Trophoblast cell (in vitro differentiated cells and primary cell): ENCODE results near the gene IFT27.

Experiments used
- DNase-seq, 2 donors: peaks; one replicate each; pipeline ENCODE4 v3.0.0-alpha.2; 2016
- H2AFZ ChIP-seq: 2 replicates; pipeline ENCODE4 v1.6.1; 2013; ENCODE audit warnings: low read length, moderate library complexity, mild to moderate bottlenecking; ENCODE audit not compliant: insufficient read depth, poor library complexity
- H2AK5ac ChIP-seq: 2 replicates; pipeline ENCODE4 v1.6.1; 2013; ENCODE audit warnings: mild to moderate bottlenecking, low read length
- H2BK120ac ChIP-seq: 2 replicates; pipeline ENCODE4 v1.6.1; 2013; ENCODE audit warnings: low read length, mild to moderate bottlenecking, moderate library complexity; ENCODE audit not compliant: insufficient read depth, poor library complexity
- H2BK12ac ChIP-seq: 2 replicates; pipeline ENCODE4 v1.6.1; 2013; ENCODE audit warnings: mild to moderate bottlenecking, low read length, moderate library complexity
- H2BK5ac ChIP-seq: 2 replicates; pipeline ENCODE4 v1.6.1; 2013; ENCODE audit warnings: low read length, low read depth, moderate library complexity, mild to moderate bottlenecking; ENCODE audit not compliant: poor library complexity
- H3K14ac ChIP-seq: 2 replicates; pipeline ENCODE4 v1.6.1; 2013; ENCODE audit warnings: mild to moderate bottlenecking, low read length
- H3K18ac ChIP-seq: 2 replicates; pipeline ENCODE4 v1.6.1; 2013; ENCODE audit warnings: mild to moderate bottlenecking, low read length
- H3K23ac ChIP-seq: 2 replicates; pipeline ENCODE4 v1.6.1; 2013; ENCODE audit warnings: low read length
- H3K27ac ChIP-seq: 2 replicates; pipeline ENCODE4 v1.5.1; 2013; ENCODE audit warnings: low read depth, mild to moderate bottlenecking, inconsistent platforms, low read length, moderate library complexity
- H3K27me3 ChIP-seq: 2 replicates; pipeline ENCODE4 v1.6.1; 2013; ENCODE audit warnings: inconsistent platforms, mild to moderate bottlenecking, low read length, moderate library complexity; ENCODE audit not compliant: insufficient read depth
- H3K36me3 ChIP-seq, 2 experiments: 1 replicate in 1 of 2; 2 replicates in 1 of 2; pipeline ENCODE4 v1.6.1; 2013; ENCODE audit warnings: low read length in 2 of 2, mild to moderate bottlenecking in 2 of 2, moderate library complexity in 1 of 2; ENCODE audit not compliant: insufficient read depth in 2 of 2, control insufficient read depth in 1 of 2
- H3K4ac ChIP-seq: 2 replicates; pipeline ENCODE4 v1.6.1; 2013; ENCODE audit warnings: low read depth, mild to moderate bottlenecking, low read length, moderate library complexity
- H3K4me1 ChIP-seq, 2 experiments: 1 replicate in 1 of 2; 2 replicates in 1 of 2; pipeline ENCODE4 v1.6.1; 2013; ENCODE audit warnings: low read length in 2 of 2, mild to moderate bottlenecking in 2 of 2, moderate library complexity in 1 of 2; ENCODE audit not compliant: insufficient read depth in 2 of 2, control insufficient read depth in 1 of 2
- H3K4me2 ChIP-seq: 2 replicates; pipeline ENCODE4 v1.6.1; 2013; ENCODE audit warnings: inconsistent platforms, mild to moderate bottlenecking, low read length, moderate library complexity
- H3K4me3 ChIP-seq: 2 replicates; pipeline ENCODE4 v1.5.1; 2013; ENCODE audit warnings: mild to moderate bottlenecking, low read depth, low read length, inconsistent platforms
- H3K79me1 ChIP-seq: one replicate; pipeline ENCODE4 v1.6.1; 2013; ENCODE audit warnings: low read length
- H3K79me2 ChIP-seq: 2 replicates; pipeline ENCODE4 v1.6.1; 2013; ENCODE audit warnings: low read length, mild to moderate bottlenecking; ENCODE audit not compliant: control insufficient read depth, insufficient read depth, poor library complexity
- H3K9ac ChIP-seq: 2 replicates; pipeline ENCODE4 v1.6.1; 2013; ENCODE audit warnings: mild to moderate bottlenecking, low read length
- H3K9me3 ChIP-seq: 2 replicates; pipeline ENCODE4 v1.6.1; 2013; ENCODE audit warnings: low read depth, mild to moderate bottlenecking, control low read depth, inconsistent platforms, low read length; ENCODE audit not compliant: insufficient read depth
- H4K12ac ChIP-seq: 2 replicates; pipeline ENCODE4 v1.6.1; 2013; ENCODE audit warnings: low read depth, mild to moderate bottlenecking, low read length, moderate library complexity
- H4K8ac ChIP-seq: 2 replicates; pipeline ENCODE4 v1.6.1; 2013; ENCODE audit warnings: low read depth, mild to moderate bottlenecking, low read length, moderate library complexity
- H4K91ac ChIP-seq: one replicate; pipeline ENCODE4 v1.6.1; 2013; ENCODE audit warnings: low read depth, mild to moderate bottlenecking, low read length, moderate library complexity
- WGBS: extraction: QIAGEN DNeasy Blood & Tissue Kit; methylation state at CpG from one replicate; pipeline ENCODE4 v1.1.7; 2013; ENCODE audit warnings: missing lambda C conversion rate; ENCODE audit not compliant: insufficient read length, insufficient coverage; ENCODE audit errors: extremely low coverage; 5-methylcytosine and 5-hydroxymethylcytosine counted together

The IFT27 gene

DNA sequence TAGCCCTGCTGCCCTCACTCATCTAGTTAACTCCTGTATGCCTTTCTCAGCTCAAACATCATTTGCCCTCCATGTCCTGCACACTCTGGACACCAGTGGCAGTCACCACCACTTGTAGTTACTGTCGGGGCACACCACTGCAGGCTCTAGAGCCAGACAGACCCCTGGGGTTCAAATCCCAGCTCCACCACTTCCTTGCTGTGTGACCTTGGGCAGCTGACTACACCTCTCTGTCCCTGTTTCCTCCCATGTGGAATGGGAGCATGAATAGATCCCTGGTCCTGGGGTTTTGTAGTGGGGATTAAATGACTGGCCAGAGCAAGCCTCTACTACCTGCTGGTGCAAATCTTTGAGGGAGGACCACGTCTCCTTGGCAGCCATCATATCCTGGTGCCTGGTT, 7.8 kb upstream of the IFT27 start:
- no peak overlapping the region for H3K4me3 ChIP-seq
- no peak for DNase-seq
- WGBS = no CpG with 5 or more reads among the region's 2 CpGs
- H3K27ac ChIP-seq = no peak overlapping the region
- H3K9me3 ChIP-seq = no peaks in the 10 kb centered on the region
- no peaks in the 10 kb centered on the region for H3K79me2 ChIP-seq
- H3K79me1 ChIP-seq = no peaks in the 10 kb centered on the region
- H3K18ac ChIP-seq = no peak overlapping the region
- H2AK5ac ChIP-seq = no peak overlapping the region
- no peak overlapping the region for H2BK120ac ChIP-seq
- no peaks in the 10 kb centered on the region for H3K4me1 ChIP-seq
- H3K14ac ChIP-seq = no peak overlapping the region
- H4K91ac ChIP-seq = no peak overlapping the region
- H4K8ac ChIP-seq = no peak overlapping the region
- no peak overlapping the region for H2BK5ac ChIP-seq
- no peak overlapping the region for H2BK12ac ChIP-seq
- H4K12ac ChIP-seq = no peak overlapping the region
- H3K36me3 ChIP-seq = no peaks in the 10 kb centered on the region
- no peak overlapping the region for H3K4ac ChIP-seq
- no peaks in the 10 kb centered on the region for H3K27me3 ChIP-seq
- H2AFZ ChIP-seq = no peak overlapping the region
- H3K9ac ChIP-seq = no peak overlapping the region
- no peak overlapping the region for H3K4me2 ChIP-seq
- no peak overlapping the region for H3K23ac ChIP-seq

GRCh38 chr22:36781656-36782627, 6.0 kb upstream of the IFT27 start:
- Histone ChIP-seq H2AK5ac (no peak overlapping the region), H4K91ac (no peak overlapping the region), H4K8ac (no peak overlapping the region), H3K9me3 (peaks cover 4% of the 10 kb centered on the region), H4K12ac (no peak overlapping the region), H2BK120ac (no peak overlapping the region), H2BK12ac (no peak overlapping the region), H3K4me3 (peak overlapping the region; percentile 26), H3K79me2 (no peaks in the 10 kb centered on the region), H3K9ac (no peak overlapping the region), H2BK5ac (no peak overlapping the region), H3K14ac (no peak overlapping the region), H3K27me3 (no peaks in the 10 kb centered on the region), H3K18ac (no peak overlapping the region), H3K27ac (no peak overlapping the region), H3K4me1 (no peaks in the 10 kb centered on the region), H2AFZ (no peak overlapping the region), H3K23ac (no peak overlapping the region), H3K4me2 (no peak overlapping the region), H3K79me1 (no peaks in the 10 kb centered on the region), H3K36me3 (no peaks in the 10 kb centered on the region), H3K4ac (no peak overlapping the region)
- peak; percentile 81 to 90 for DNase-seq
- WGBS = no CpG with 5 or more reads among the region's 33 CpGs

- Histone ChIP-seq H3K4me1 (peaks cover 2 to 4% of the 10 kb centered on the region in 2 experiments), H3K4me3 (no peak overlapping the region), H2BK5ac (no peak overlapping the region), H2BK120ac (no peak overlapping the region), H3K9ac (no peak overlapping the region), H4K8ac (no peak overlapping the region), H4K91ac (no peak overlapping the region), H3K36me3 (no peaks in the 10 kb centered on the region), H2AFZ (no peak overlapping the region), H3K14ac (no peak overlapping the region), H3K23ac (no peak overlapping the region), H3K9me3 (peaks cover 7% of the 10 kb centered on the region), H3K4me2 (no peak overlapping the region), H3K79me1 (peaks cover 2% of the 10 kb centered on the region), H4K12ac (no peak overlapping the region), H3K4ac (no peak overlapping the region), H3K27ac (no peak overlapping the region), H2BK12ac (no peak overlapping the region), H3K18ac (no peak overlapping the region), H3K79me2 (no peaks in the 10 kb centered on the region), H3K27me3 (no peaks in the 10 kb centered on the region), H2AK5ac (no peak overlapping the region)
- DNase-seq = no peak
Measured at GRCh38 chr22:36778020-36778419, 2.1 kb upstream of the IFT27 start.

- H3K23ac ChIP-seq = no peak overlapping the region
- H3K36me3 ChIP-seq = no peaks in the 10 kb centered on the region
- WGBS = no CpG with 5 or more reads among the region's 12 CpGs
- H3K9ac ChIP-seq = no peak overlapping the region
- H2BK5ac ChIP-seq = no peak overlapping the region
- H2BK120ac ChIP-seq = no peak overlapping the region
- H3K27ac ChIP-seq = no peak overlapping the region
- H3K79me2 ChIP-seq = no peaks in the 10 kb centered on the region
- H3K79me1 ChIP-seq = peaks cover 2% of the 10 kb centered on the region
- peak overlapping the region; percentile 21 for H2AFZ ChIP-seq
- no peak overlapping the region for H2AK5ac ChIP-seq
- H3K18ac ChIP-seq = no peak overlapping the region
- peaks cover 2 to 4% of the 10 kb centered on the region in 2 experiments for H3K4me1 ChIP-seq
- no peak overlapping the region for H3K4me3 ChIP-seq
- H4K8ac ChIP-seq = peak overlapping the region; percentile 14
- H3K4me2 ChIP-seq = peak overlapping the region; percentile 68
- no peak overlapping the region for H3K4ac ChIP-seq
- DNase-seq = no peak
- no peak overlapping the region for H4K91ac ChIP-seq
- H3K14ac ChIP-seq = no peak overlapping the region
- no peak overlapping the region for H2BK12ac ChIP-seq
- H3K9me3 ChIP-seq = peaks cover 7% of the 10 kb centered on the region
- no peaks in the 10 kb centered on the region for H3K27me3 ChIP-seq
- H4K12ac ChIP-seq = peak overlapping the region; percentile 21
Measured at GRCh38 chr22:36776722-36777121, 803 bp upstream of the IFT27 start.
